GM23338 (cell line): ENCODE results near the gene HSPA1A. TPM values are rescaled to one million over a fixed set of nuclear protein-coding genes. Genes with fewer than 3 reads are reported as not detected.
A peak's percentile ranks its signal among the peaks of the same experiment; 100 is the strongest.

Experiments used
- ATAC-seq: fragments of 200-7000 bp; cut with Tn5 transposase; 3 replicates; pipeline ENCODE4 v1.9.1; 2020
- DNase-seq: peaks from one replicate; pipeline ENCODE4 v3.0.0-alpha.2; 2015; ENCODE audit warnings: low spot score
- H2AFZ ChIP-seq: fragments of 200-600 bp; sonication (generic); 2 replicates; pipeline ENCODE4 v1.8.0; 2016; ENCODE audit warnings: antibody characterized with exemption, mild to moderate bottlenecking, moderate library complexity
- H3F3A ChIP-seq: fragments of 200-600 bp; sonication (generic); replicated peaks from 2 replicates; pipeline ENCODE4 v1.8.0; 2017; ENCODE audit warnings: antibody characterized with exemption, mixed run types, low read depth
- H3K27ac ChIP-seq: fragments of 200-600 bp; sonication (generic); 2 replicates; pipeline ENCODE4 v1.6.1; 2016; ENCODE audit warnings: low read depth
- H3K27me3 ChIP-seq: fragments of 200-600 bp; sonication (generic); 2 replicates; pipeline ENCODE4 v1.8.0; 2016; ENCODE audit warnings: mild to moderate bottlenecking, mixed run types, moderate library complexity; ENCODE audit not compliant: insufficient read depth
- H3K36me3 ChIP-seq: fragments of 200-600 bp; sonication (generic); 2 replicates; pipeline ENCODE4 v1.8.0; 2016; ENCODE audit warnings: mild to moderate bottlenecking; ENCODE audit not compliant: insufficient read depth
- H3K4me1 ChIP-seq: fragments of 200-600 bp; sonication (generic); 2 replicates; pipeline ENCODE4 v1.8.0; 2016; ENCODE audit warnings: mild to moderate bottlenecking, moderate library complexity; ENCODE audit not compliant: insufficient read depth
- H3K4me2 ChIP-seq: fragments of 200-600 bp; sonication (generic); 2 replicates; pipeline ENCODE4 v1.7.1; 2017; ENCODE audit warnings: mixed run types
- H3K4me3 ChIP-seq: fragments of 200-600 bp; sonication (generic); 2 replicates; pipeline ENCODE4 v1.6.1; 2016; ENCODE audit warnings: mixed run types
- H3K79me2 ChIP-seq: fragments of 200-600 bp; sonication (generic); replicated peaks from 2 replicates; pipeline ENCODE4 v1.8.0; 2017; ENCODE audit warnings: mild to moderate bottlenecking; ENCODE audit not compliant: insufficient read depth
- H3K9me2 ChIP-seq: fragments of 200-600 bp; sonication (generic); 2 replicates; pipeline ENCODE4 v1.8.0; 2017; ENCODE audit not compliant: insufficient read depth
- H4K20me1 ChIP-seq: fragments of 200-600 bp; sonication (generic); replicated peaks from 2 replicates; pipeline ENCODE4 v1.8.0; 2017; ENCODE audit warnings: mild to moderate bottlenecking; ENCODE audit not compliant: insufficient read depth
- H3K27ac Mint-ChIP-seq: 2 replicates; pipeline ENCODE4 v1.8.0; 2020; ENCODE audit warnings: inconsistent platforms, mild to moderate bottlenecking, moderate library complexity, mixed read lengths
- H3K27me3 Mint-ChIP-seq: 3 replicates; pipeline ENCODE4 v1.8.0; 2022; ENCODE audit warnings: low read depth, mild to moderate bottlenecking, moderate library complexity, mixed read lengths, inconsistent platforms; ENCODE audit not compliant: insufficient read depth, poor library complexity
- H3K36me3 Mint-ChIP-seq: 3 replicates; pipeline ENCODE4 v1.8.0; 2021; ENCODE audit warnings: low read depth, mild to moderate bottlenecking, inconsistent platforms, moderate library complexity, mixed read lengths
- H3K4me1 Mint-ChIP-seq: 3 replicates; pipeline ENCODE4 v1.8.0; 2020; ENCODE audit warnings: mild to moderate bottlenecking, inconsistent platforms, mixed read lengths
- H3K4me3 Mint-ChIP-seq: 3 replicates; pipeline ENCODE4 v1.8.0; 2021; ENCODE audit warnings: moderate library complexity, mild to moderate bottlenecking, inconsistent platforms, mixed read lengths
- H3K9me3 Mint-ChIP-seq: 3 replicates; pipeline ENCODE4 v1.8.0; 2020; ENCODE audit warnings: moderate library complexity, mild to moderate bottlenecking, inconsistent platforms, mixed read lengths
- polyA plus RNA-seq: library from polyadenylated mRNA; unstranded; fragments of >200 nt; fragmentation: Nextera tagmentation; extraction: Ambion mirVana; gene quantifications from 2 replicates; pipeline ENCODE4 v1.2.1, GENCODE V29; 2016
- total RNA-seq: library from RNA; depleted of rRNA; stranded (reverse); fragments of >200 nt; shearing (Covaris generic); gene quantifications from 2 replicates; pipeline ENCODE4 v1.2.3, GENCODE V29; 2014
- TF ChIP-seq, protein P1 (sequence below): IDR thresholded peaks from 2 replicates; pipeline ENCODE4 v1.6.1; 2016; ENCODE audit warnings: antibody characterized with exemption
- TF ChIP-seq, protein P2 (sequence below): fragments of 250-450 bp; sonication (Bioruptor Pico); IDR thresholded peaks from 2 replicates; pipeline ENCODE4 v1.5.0; 2020; ENCODE audit warnings: mild to moderate bottlenecking, moderate library complexity

HSPA1A gene
- total and polyA plus RNA-seq, 2 experiments from 2014 or later, result 36.1 to 57.1 TPM

DNA sequence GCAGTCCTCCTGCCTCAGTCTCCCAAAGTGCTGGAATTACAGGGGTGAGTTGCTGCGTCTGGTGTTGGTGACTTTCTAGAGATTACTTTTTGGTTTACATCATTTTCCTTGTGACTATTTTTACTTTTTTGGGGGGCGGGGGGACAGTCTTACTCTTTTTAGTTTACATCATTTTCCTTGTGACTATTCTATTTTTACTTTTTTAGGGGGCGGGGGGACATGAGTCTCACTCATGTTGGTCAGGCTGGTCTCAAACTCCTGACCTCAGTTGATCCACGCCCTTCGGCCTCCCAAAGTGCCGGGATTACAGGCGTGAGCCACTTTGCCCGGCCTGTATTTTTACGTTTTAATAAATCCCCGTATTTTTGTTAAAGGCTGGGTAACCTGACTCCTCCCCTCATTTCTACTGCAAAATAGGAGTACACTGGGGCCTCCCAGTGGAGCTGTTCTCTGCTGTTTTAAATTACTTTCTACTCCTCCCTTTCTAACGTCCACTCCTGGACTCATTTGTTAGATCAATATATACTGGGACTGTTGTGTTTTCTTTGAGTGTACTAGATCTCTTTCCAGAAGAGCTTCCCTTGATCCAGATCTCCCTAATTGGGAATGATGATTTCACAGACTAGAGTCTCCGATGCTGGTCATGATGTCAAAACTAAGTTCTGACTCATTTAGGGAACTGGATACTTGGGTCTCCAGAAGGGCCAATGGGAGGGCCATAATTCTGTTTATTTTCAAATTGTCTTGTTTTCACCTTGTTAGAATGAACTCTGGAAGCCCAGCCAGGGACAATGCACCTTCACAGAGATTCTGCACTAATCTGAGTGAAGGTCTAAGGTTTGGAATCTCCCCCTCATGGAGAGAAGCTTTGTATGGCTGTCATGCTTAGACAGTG lies 21.4 kb downstream of the HSPA1A start:
- peaks cover 70% of the 10 kb centered on the region for H3K36me3 Mint-ChIP-seq
- Histone ChIP-seq H3K36me3 (peaks cover 50% of the 10 kb centered on the region), H3K27ac (peak overlapping the region; percentile 83), H2AFZ (no peak overlapping the region), H3F3A (peaks cover 71% of the 10 kb centered on the region), H3K79me2 (peaks cover 46% of the 10 kb centered on the region), H3K4me3 (peak overlapping the region; percentile 84), H4K20me1 (peaks cover 40% of the 10 kb centered on the region), H3K9me2 (no peaks in the 10 kb centered on the region), H3K4me1 (peaks cover 21% of the 10 kb centered on the region), H3K27me3 (no peaks in the 10 kb centered on the region), H3K4me2 (peak overlapping the region; percentile 99)
- peaks cover 26% of the 10 kb centered on the region for H3K4me1 Mint-ChIP-seq
- ATAC-seq (no peak), DNase-seq (no peak)
- TF ChIP-seq, protein P1, sequence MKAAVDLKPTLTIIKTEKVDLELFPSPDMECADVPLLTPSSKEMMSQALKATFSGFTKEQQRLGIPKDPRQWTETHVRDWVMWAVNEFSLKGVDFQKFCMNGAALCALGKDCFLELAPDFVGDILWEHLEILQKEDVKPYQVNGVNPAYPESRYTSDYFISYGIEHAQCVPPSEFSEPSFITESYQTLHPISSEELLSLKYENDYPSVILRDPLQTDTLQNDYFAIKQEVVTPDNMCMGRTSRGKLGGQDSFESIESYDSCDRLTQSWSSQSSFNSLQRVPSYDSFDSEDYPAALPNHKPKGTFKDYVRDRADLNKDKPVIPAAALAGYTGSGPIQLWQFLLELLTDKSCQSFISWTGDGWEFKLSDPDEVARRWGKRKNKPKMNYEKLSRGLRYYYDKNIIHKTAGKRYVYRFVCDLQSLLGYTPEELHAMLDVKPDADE, result no peak
- TF ChIP-seq, protein P2, sequence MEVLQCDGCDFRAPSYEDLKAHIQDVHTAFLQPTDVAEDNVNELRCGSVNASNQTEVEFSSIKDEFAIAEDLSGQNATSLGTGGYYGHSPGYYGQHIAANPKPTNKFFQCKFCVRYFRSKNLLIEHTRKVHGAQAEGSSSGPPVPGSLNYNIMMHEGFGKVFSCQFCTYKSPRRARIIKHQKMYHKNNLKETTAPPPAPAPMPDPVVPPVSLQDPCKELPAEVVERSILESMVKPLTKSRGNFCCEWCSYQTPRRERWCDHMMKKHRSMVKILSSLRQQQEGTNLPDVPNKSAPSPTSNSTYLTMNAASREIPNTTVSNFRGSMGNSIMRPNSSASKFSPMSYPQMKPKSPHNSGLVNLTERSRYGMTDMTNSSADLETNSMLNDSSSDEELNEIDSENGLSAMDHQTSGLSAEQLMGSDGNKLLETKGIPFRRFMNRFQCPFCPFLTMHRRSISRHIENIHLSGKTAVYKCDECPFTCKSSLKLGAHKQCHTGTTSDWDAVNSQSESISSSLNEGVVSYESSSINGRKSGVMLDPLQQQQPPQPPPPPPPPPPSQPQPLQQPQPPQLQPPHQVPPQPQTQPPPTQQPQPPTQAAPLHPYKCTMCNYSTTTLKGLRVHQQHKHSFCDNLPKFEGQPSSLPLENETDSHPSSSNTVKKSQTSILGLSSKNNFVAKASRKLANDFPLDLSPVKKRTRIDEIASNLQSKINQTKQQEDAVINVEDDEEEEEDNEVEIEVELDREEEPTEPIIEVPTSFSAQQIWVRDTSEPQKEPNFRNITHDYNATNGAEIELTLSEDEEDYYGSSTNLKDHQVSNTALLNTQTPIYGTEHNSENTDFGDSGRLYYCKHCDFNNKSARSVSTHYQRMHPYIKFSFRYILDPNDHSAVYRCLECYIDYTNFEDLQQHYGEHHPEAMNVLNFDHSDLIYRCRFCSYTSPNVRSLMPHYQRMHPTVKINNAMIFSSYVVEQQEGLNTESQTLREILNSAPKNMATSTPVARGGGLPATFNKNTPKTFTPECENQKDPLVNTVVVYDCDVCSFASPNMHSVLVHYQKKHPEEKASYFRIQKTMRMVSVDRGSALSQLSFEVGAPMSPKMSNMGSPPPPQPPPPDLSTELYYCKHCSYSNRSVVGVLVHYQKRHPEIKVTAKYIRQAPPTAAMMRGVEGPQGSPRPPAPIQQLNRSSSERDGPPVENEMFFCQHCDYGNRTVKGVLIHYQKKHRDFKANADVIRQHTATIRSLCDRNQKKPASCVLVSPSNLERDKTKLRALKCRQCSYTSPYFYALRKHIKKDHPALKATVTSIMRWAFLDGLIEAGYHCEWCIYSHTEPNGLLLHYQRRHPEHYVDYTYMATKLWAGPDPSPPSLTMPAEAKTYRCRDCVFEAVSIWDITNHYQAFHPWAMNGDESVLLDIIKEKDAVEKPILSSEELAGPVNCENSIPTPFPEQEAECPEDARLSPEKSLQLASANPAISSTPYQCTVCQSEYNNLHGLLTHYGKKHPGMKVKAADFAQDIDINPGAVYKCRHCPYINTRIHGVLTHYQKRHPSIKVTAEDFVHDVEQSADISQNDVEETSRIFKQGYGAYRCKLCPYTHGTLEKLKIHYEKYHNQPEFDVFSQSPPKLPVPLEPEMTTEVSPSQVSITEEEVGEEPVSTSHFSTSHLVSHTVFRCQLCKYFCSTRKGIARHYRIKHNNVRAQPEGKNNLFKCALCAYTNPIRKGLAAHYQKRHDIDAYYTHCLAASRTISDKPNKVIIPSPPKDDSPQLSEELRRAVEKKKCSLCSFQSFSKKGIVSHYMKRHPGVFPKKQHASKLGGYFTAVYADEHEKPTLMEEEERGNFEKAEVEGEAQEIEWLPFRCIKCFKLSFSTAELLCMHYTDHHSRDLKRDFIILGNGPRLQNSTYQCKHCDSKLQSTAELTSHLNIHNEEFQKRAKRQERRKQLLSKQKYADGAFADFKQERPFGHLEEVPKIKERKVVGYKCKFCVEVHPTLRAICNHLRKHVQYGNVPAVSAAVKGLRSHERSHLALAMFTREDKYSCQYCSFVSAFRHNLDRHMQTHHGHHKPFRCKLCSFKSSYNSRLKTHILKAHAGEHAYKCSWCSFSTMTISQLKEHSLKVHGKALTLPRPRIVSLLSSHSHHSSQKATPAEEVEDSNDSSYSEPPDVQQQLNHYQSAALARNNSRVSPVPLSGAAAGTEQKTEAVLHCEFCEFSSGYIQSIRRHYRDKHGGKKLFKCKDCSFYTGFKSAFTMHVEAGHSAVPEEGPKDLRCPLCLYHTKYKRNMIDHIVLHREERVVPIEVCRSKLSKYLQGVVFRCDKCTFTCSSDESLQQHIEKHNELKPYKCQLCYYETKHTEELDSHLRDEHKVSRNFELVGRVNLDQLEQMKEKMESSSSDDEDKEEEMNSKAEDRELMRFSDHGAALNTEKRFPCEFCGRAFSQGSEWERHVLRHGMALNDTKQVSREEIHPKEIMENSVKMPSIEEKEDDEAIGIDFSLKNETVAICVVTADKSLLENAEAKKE (CRISPR knock-in tag), result no peak
- peak overlapping the region; percentile 97 for H3K4me3 Mint-ChIP-seq
- peak overlapping the region; percentile 98 for H3K27ac Mint-ChIP-seq
- H3K27me3 Mint-ChIP-seq, result peaks cover 24% of the 10 kb centered on the region
- peaks cover 7% of the 10 kb centered on the region; the same call in 1 of the 3 replicates for H3K9me3 Mint-ChIP-seq
